Muscle layer of duodenum (tissue), 2 donors: ENCODE results near the gene TMEFF2.
A peak's percentile ranks its signal among the peaks of the same experiment; 100 is the strongest.

Source experiments
- H3K27ac ChIP-seq: one replicate; pipeline ENCODE4 v1.7.0; 2013; ENCODE audit warnings: mild to moderate bottlenecking, low read length
- H3K27me3 ChIP-seq: one replicate; pipeline ENCODE4 v1.7.0; 2013; ENCODE audit warnings: low read depth, mild to moderate bottlenecking, control low read depth, low read length
- H3K36me3 ChIP-seq, 2 donors: one replicate each; pipeline ENCODE4 v1.7.0; 2013; ENCODE audit warnings: low read length in 2 of 2, control low read depth in 1 of 2, mild to moderate bottlenecking in 1 of 2; ENCODE audit not compliant: insufficient read depth in 2 of 2, control insufficient read depth in 1 of 2
- H3K4me1 ChIP-seq, 2 donors: one replicate each; pipeline ENCODE4 v1.7.0; 2013; ENCODE audit warnings: low read length in 2 of 2, mild to moderate bottlenecking in 2 of 2, control low read depth in 1 of 2, moderate library complexity in 1 of 2; ENCODE audit not compliant: insufficient read depth in 2 of 2, control insufficient read depth in 1 of 2
- H3K4me3 ChIP-seq, 2 donors: one replicate each; pipeline ENCODE4 v1.7.0; 2013; ENCODE audit warnings: low read length in 2 of 2, low read depth in 1 of 2, mild to moderate bottlenecking in 1 of 2
- H3K9me3 ChIP-seq, 2 donors: one replicate each; pipeline ENCODE4 v1.7.0; 2013; ENCODE audit warnings: low read length in 2 of 2, control low read depth in 1 of 2, mild to moderate bottlenecking in 1 of 2; ENCODE audit not compliant: control insufficient read depth in 1 of 2
- donor health status: healthy.

TMEFF2 gene

DNA sequence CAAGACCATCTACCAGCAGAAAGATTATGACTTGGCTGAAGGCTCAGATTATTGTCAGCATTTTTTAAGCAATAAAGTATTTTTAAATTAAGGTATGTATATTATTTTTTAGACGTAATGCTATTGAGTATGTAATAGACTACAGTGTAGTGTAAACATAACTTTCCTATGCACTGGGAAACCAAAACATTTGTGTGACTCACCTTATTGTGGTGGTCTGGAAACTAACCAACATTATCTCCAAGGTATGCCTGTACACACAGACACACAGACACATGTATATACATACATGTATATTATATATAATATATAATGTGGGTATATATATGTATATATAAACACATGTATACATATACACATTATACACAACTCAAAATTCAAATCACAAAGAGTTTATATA is 9.1 kb upstream of the TMEFF2 start:
- no peak overlapping the region for H3K4me3 ChIP-seq
- no peaks in the 10 kb centered on the region for H3K4me1 ChIP-seq
- no peak overlapping the region for H3K27ac ChIP-seq
- H3K27me3 ChIP-seq = peaks cover 11% of the 10 kb centered on the region
- H3K9me3 ChIP-seq = no peaks in the 10 kb centered on the region
- no peaks in the 10 kb centered on the region for H3K36me3 ChIP-seq

- H3K27me3 ChIP-seq = peaks cover 18% of the 10 kb centered on the region
- no peak overlapping the region for H3K4me3 ChIP-seq
- no peaks in the 10 kb centered on the region for H3K4me1 ChIP-seq
Observed at GRCh38 chr2:192202373-192202772, 7.6 kb upstream of the TMEFF2 start.

DNA sequence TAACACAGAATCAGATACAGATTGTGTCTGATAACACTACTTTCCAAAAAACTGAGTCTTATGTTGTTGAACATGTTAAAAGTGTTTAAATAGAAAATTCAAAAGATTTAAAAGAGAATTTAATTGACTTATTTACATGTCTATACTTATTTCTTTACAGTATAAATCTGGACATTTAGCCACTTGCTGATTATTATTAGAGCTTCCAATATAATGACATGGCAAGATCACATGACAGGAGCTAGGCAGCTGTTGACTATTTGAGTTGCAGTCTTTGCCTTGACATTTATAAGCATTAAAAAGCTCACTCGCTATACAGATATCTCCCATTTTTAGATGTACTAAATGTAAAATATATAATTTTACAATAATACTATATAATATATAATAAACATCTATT is 6.4 kb upstream of the TMEFF2 start:
- H3K27ac ChIP-seq = no peak overlapping the region
- no peaks in the 10 kb centered on the region for H3K9me3 ChIP-seq
- peaks cover 2 to 3% of the 10 kb centered on the region in 2 donors for H3K4me1 ChIP-seq
- no peak overlapping the region for H3K4me3 ChIP-seq
- H3K36me3 ChIP-seq = no peaks in the 10 kb centered on the region
- H3K27me3 ChIP-seq = peaks cover 30% of the 10 kb centered on the region

More at GRCh38 chr2:192202373-192202772, 7.6 kb upstream of the TMEFF2 start:
- H3K9me3 ChIP-seq = no peaks in the 10 kb centered on the region
- no peak overlapping the region for H3K27ac ChIP-seq
- H3K36me3 ChIP-seq = no peaks in the 10 kb centered on the region

DNA sequence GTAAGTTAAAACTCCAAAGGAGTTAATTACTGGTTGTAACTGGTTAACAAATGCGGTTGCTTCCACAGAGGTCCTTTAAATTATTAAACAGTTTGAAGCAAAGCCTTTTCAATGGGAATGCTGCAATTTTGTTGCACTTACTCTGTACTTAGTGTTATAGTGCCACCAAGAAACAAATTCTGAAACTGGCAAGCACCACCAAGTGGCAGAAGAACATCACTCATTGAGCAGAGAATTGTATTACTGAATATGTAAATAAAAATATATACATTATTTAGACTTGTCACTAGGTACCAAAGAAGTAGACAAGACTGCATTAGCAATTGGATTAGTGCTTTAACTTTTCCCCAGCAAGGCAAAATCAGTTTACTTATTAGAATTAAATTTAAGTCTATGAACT is 2.6 kb upstream of the TMEFF2 start:
- H3K27me3 ChIP-seq = peaks cover 64% of the 10 kb centered on the region
- H3K9me3 ChIP-seq = no peaks in the 10 kb centered on the region
- H3K36me3 ChIP-seq = no peaks in the 10 kb centered on the region
- peaks cover 6 to 26% of the 10 kb centered on the region in 2 donors for H3K4me1 ChIP-seq
- no peak overlapping the region for H3K4me3 ChIP-seq
- H3K27ac ChIP-seq = no peak overlapping the region

- Histone ChIP-seq H3K27ac (no peak overlapping the region), H3K36me3 (no peaks in the 10 kb centered on the region), H3K9me3 (no peaks in the 10 kb centered on the region), H3K27me3 (peaks cover 64% of the 10 kb centered on the region), H3K4me3 (peak overlapping the region; percentile 69 to 76), H3K4me1 (peaks cover 6 to 26% of the 10 kb centered on the region in 2 donors)
Observed at GRCh38 chr2:192196421-192197194, 1.9 kb upstream of the TMEFF2 start.

GRCh38 chr2:192195548-192196418 is 1.1 kb upstream of the TMEFF2 start:
- no peaks in the 10 kb centered on the region for H3K36me3 ChIP-seq
- H3K4me1 ChIP-seq = peaks cover 6 to 26% of the 10 kb centered on the region in 2 donors
- H3K27me3 ChIP-seq = peaks cover 63% of the 10 kb centered on the region
- no peaks in the 10 kb centered on the region for H3K9me3 ChIP-seq
- peak overlapping the region; percentile 69 to 76 for H3K4me3 ChIP-seq
- H3K27ac ChIP-seq = no peak overlapping the region

DNA sequence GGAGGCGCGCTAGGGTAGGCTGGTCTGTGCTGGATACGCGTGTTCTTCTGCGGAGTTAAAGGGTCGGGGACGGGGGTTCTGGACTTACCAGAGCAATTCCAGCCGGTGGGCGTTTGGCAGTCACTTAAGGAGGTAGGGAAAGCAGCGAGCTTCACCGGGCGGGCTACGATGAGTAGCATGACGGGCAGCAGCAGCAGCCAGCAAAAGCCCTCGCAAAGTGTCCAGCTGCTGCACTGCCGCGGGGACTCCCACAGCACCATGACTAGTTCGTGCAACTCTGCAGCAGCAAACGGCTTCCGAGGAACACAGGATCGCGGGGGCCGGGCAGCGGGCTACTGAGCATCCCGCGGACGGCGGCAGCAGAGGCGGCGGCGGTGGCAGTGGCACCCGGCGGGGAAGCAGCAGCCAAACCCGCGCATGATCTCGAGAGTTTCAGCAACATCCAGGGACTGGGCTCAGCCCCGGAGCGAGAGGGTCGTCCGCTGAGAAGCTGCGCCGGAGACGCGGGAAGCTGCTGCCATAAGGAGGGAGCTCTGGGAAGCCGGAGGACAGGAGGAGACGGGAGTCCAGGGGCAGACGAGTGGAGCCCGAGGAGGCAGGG is 368 bp downstream of the TMEFF2 start:
- H3K4me3 ChIP-seq = peak overlapping the region in 1 of 2 donors; percentile 76
- peaks cover 53% of the 10 kb centered on the region for H3K27me3 ChIP-seq
- no peak overlapping the region for H3K27ac ChIP-seq
- no peaks in the 10 kb centered on the region for H3K36me3 ChIP-seq
- no peaks in the 10 kb centered on the region for H3K9me3 ChIP-seq
- peaks cover 6 to 26% of the 10 kb centered on the region in 2 donors for H3K4me1 ChIP-seq

- peaks cover 27% of the 10 kb centered on the region for H3K27me3 ChIP-seq
- no peaks in the 10 kb centered on the region for H3K9me3 ChIP-seq
- no peaks in the 10 kb centered on the region for H3K36me3 ChIP-seq
- H3K27ac ChIP-seq = no peak overlapping the region
- H3K4me3 ChIP-seq = no peak overlapping the region
- peaks cover 0 to 16% of the 10 kb centered on the region in 2 donors for H3K4me1 ChIP-seq
Observed at GRCh38 chr2:192190474-192190873, 4.3 kb downstream of the TMEFF2 start.

DNA sequence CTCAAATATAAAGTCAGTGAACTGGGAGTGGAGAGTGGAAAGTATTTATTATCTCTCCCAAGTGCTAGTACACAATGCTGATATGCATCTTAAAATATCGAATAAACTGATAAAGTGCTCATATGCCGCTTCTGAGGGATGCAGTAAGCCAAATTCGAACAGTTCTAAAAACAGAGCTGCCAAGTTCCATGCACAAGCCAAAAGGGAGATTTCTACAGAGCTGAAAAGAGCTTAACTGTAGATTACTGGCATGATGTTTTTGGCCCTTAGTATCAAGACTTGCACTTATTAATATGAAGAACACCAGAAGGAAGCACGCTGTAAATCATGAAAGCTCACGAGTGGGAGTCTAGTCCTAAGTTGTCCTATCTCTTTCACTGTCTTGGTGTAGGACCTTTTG is 7.9 kb downstream of the TMEFF2 start:
- Histone ChIP-seq H3K27me3 (no peaks in the 10 kb centered on the region), H3K9me3 (no peaks in the 10 kb centered on the region), H3K4me3 (no peak overlapping the region), H3K36me3 (no peaks in the 10 kb centered on the region), H3K4me1 (no peaks in the 10 kb centered on the region), H3K27ac (no peak overlapping the region)

DNA sequence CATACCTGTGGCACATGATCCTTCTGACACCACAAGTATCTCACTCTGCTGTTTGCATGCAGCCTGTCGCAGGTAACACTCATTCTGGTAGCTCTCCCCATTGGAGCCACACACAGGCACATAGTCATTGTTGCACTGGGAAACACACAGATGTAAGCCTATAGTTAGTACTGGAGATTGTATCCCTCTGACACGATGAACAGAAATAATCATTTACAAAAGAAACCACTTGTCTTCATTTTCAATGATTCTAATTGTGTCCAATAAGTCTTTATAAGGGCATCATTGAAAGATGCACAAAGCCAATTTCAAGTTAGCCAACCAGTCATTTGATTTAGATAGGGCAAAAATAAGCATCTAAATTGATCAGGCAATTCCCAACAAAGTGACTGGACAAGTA is 10.4 kb downstream of the TMEFF2 start:
- Histone ChIP-seq H3K27ac (no peak overlapping the region), H3K4me3 (no peak overlapping the region), H3K27me3 (no peaks in the 10 kb centered on the region), H3K36me3 (no peaks in the 10 kb centered on the region), H3K9me3 (no peaks in the 10 kb centered on the region), H3K4me1 (no peaks in the 10 kb centered on the region)

DNA sequence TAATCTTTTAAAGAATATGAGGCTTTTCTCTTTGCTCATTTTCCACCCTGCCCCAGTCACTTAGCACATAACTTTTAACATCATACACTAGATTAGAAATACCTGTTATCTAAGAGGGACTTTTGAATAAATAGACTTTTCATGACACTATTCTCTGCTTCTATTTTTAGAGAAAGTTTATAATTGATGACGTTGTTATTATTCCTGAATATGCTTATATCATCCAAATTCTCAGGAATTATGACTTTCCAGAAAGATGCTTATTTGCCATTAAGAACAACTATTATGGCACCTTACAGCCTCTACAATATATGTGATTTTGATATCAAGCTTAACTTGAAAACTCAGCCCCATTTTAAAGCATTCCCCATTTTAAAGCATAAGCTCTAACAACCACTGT is 11.4 kb downstream of the TMEFF2 start:
- Histone ChIP-seq H3K27ac (no peak overlapping the region), H3K27me3 (no peaks in the 10 kb centered on the region), H3K36me3 (no peaks in the 10 kb centered on the region), H3K9me3 (no peaks in the 10 kb centered on the region), H3K4me3 (no peak overlapping the region), H3K4me1 (no peaks in the 10 kb centered on the region)
